ENCODE data around the gene SPAG6.

SPAG6 gene

DNA sequence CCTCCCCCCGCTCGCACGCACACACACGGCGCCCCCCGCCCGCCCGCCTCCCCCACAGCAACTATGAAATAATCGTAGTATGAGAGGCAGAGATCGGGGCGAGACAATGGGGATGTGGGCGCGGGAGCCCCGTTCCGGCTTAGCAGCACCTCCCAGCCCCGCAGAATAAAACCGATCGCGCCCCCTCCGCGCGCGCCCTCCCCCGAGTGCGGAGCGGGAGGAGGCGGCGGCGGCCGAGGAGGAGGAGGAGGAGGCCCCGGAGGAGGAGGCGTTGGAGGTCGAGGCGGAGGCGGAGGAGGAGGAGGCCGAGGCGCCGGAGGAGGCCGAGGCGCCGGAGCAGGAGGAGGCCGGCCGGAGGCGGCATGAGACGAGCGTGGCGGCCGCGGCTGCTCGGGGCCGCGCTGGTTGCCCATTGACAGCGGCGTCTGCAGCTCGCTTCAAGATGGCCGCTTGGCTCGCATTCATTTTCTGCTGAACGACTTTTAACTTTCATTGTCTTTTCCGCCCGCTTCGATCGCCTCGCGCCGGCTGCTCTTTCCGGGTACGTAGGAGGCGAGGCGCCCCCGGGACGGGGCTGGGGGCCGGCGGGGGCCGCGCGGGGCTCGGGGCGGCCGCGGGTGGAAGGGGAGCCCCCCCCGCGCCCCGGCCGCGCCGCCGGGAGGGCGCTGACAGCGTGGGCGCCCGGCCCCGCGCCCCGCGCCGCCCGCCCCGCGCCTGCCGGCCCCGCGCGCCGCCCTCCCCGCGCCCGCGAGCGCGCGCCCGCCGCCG lies 24.0 kb upstream of the SPAG6 start:
- no peaks in the 10 kb centered on the region for H3K36me3 ChIP-seq
- H3K9me3 ChIP-seq: no peaks in the 10 kb centered on the region
- peak overlapping the region; percentile 66 for H3K4me3 ChIP-seq (ENCODE audit: low read depth, low read length)
- peaks cover 13% of the 10 kb centered on the region for H3K27me3 ChIP-seq
- peak; percentile 72 for DNase-seq
- TF ChIP-seq, protein P1, sequence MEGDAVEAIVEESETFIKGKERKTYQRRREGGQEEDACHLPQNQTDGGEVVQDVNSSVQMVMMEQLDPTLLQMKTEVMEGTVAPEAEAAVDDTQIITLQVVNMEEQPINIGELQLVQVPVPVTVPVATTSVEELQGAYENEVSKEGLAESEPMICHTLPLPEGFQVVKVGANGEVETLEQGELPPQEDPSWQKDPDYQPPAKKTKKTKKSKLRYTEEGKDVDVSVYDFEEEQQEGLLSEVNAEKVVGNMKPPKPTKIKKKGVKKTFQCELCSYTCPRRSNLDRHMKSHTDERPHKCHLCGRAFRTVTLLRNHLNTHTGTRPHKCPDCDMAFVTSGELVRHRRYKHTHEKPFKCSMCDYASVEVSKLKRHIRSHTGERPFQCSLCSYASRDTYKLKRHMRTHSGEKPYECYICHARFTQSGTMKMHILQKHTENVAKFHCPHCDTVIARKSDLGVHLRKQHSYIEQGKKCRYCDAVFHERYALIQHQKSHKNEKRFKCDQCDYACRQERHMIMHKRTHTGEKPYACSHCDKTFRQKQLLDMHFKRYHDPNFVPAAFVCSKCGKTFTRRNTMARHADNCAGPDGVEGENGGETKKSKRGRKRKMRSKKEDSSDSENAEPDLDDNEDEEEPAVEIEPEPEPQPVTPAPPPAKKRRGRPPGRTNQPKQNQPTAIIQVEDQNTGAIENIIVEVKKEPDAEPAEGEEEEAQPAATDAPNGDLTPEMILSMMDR (IDR thresholded peaks at IDR 0.05; ENCODE audit: low read depth, low read length): no peak
- H3K4me1 ChIP-seq: peaks cover 17% of the 10 kb centered on the region

DNA sequence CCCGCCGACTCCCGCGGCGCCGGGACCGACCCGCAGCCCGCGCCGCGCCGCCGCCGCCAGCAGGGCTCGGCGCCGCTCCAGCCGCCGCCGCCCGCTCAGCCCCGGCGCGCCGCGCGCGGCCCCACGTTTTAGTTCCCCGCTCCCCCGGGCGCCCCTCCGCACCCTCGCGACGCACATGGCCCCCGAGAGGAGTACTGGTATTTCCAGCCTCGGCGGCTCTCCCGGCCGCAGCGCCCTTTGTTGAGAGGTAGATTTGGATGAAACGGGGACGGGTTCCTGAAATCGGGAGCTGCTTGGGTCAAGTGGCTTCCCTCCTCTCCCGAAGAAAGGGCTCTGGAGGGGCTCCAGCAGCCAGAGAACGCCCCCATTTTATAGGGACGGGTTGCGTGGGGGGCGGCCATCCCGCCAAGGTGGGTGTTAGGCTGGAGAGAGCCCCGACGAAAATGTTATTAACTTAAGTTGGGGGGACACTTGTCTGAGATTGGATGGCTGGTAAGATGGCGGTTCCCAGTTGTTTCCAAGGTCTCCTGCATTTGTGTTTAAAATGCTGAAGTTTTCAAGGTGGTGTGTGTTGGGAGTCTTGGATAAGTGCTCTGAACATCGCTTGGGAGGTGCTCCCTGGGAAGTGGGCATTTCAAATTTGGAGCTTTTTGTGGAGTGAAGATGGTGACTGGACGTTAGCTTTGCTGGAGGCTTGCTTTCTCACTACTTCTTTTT lies 23.2 kb upstream of the SPAG6 start:
- peak overlapping the region; percentile 77 for H3K4me3 ChIP-seq (ENCODE audit: low read depth, low read length)
- no peaks in the 10 kb centered on the region for H3K9me3 ChIP-seq
- H3K36me3 ChIP-seq: no peaks in the 10 kb centered on the region
- H3K4me1 ChIP-seq: peaks cover 17% of the 10 kb centered on the region
- H3K27me3 ChIP-seq: peaks cover 13% of the 10 kb centered on the region
- TF ChIP-seq, protein P1 (IDR thresholded peaks at IDR 0.05; ENCODE audit: low read depth, low read length): no peak
- DNase-seq: no peak

DNA sequence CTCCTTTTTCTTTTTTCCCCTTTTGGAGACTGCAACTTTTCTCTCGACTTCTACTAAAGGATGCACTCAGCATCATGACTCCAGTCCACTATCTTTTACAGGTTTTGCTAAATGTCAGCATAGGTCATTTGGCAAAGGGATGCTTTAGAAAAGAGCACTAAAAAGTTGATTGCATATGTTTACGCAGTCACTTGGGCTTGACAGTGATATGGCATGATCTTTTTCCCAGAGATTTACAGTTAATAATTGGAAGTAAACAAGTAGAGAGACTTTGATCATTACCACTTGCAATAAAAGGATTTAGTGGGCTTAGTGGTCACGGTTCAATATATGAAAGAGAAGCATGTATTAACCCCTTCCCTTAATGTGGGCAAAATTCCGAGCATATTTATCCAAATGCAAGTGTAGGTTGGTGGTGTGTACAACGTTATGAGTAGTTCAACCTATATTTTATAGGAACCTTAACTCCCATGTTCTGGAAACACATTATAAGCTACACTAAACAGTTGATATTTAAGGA lies 22.6 kb upstream of the SPAG6 start:
- DNase-seq: no peak
- Histone ChIP-seq H3K4me3 (ENCODE audit: low read depth, low read length) (peak overlapping the region; percentile 77), H3K4me1 (peaks cover 17% of the 10 kb centered on the region), H3K9me3 (no peaks in the 10 kb centered on the region), H3K36me3 (no peaks in the 10 kb centered on the region), H3K27me3 (peaks cover 13% of the 10 kb centered on the region)
- TF ChIP-seq, protein P1 (IDR thresholded peaks at IDR 0.05; ENCODE audit: low read depth, low read length): no peak

DNA sequence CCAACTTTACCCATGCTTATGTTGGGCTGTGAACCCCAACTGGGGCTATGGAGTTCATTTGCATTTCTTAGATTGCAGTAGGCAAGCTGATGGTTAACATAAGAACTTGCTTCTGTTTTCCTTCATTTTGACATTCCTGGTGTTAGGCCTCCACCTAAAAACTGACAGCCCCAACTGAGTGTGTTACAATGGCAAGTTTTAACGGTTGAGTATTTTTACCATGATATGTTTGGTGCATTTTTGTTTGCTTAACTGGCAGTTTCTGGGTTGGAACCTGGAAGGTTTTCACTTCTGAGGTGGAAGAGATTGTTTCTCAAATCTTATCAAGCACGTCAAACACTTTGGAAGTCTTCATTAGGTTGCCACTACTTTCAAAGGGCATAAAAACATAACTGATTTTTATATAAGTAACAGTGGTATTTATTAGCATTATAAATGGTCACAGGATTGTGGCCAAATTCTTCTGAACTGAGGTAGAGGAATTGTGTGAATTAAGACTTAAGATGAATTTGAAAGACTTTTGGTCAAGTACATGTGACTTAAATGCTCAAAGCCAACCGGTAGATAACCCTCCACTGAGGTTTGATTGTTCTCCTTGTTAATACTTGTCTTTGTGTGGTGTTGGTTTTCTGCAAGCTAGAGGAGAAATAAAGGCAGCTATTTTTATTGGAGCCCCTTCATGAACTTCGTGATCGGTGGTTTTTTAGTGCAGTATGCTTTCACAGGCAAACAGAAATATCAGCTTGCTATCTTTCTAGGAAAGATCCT lies 21.6 kb upstream of the SPAG6 start:
- no peaks in the 10 kb centered on the region for H3K9me3 ChIP-seq
- H3K27me3 ChIP-seq: peaks cover 13% of the 10 kb centered on the region
- H3K4me3 ChIP-seq (ENCODE audit: low read depth, low read length): peak overlapping the region; percentile 8; the same call in 1 of the 2 replicates
- peaks cover 17% of the 10 kb centered on the region for H3K4me1 ChIP-seq
- no peak for DNase-seq
- 0 out of 2 replicates have a peak, but pooled peaks cover 4% of the 10 kb centered on the region for H3K36me3 ChIP-seq
- TF ChIP-seq, protein P1 (IDR thresholded peaks at IDR 0.05; ENCODE audit: low read depth, low read length): no peak

DNA sequence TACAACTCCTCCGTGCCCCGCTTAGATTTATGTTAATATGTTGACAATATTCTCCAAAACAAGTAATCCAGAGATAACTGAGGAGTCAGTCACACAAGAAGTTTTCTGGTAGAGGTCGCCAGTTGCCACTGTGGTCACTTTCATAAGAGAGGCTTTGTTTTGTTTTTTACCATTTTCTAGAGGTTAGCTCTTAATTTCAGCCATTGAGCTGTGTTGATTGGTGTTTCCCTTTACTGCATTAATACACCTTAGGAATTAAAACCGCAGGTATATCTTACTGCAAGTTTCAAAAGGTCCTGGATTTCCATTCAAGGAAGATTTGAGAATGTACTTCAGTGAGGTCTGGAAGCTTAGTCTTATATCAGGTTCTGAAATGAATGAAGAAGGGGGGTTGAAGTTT lies 20.9 kb upstream of the SPAG6 start:
- TF ChIP-seq, protein P1 (IDR thresholded peaks at IDR 0.05; ENCODE audit: low read depth, low read length): no peak
- peak overlapping the region; percentile 64 for H3K4me3 ChIP-seq (ENCODE audit: low read depth, low read length)
- H3K9me3 ChIP-seq: no peaks in the 10 kb centered on the region
- H3K36me3 ChIP-seq: peaks cover 11% of the 10 kb centered on the region
- DNase-seq: no peak
- H3K4me1 ChIP-seq: peaks cover 17% of the 10 kb centered on the region
- H3K27me3 ChIP-seq: peaks cover 13% of the 10 kb centered on the region
